Fibroblast of lung (primary cell): ENCODE results near the gene TNRC18.

Source experiments
- EZH2 ChIP-seq: IDR thresholded peaks from 2 replicates; pipeline ENCODE4 v1.5.1; 2012; ENCODE audit warnings: low read length, control low read depth, mild to moderate bottlenecking; ENCODE audit errors: missing control alignments
- TF ChIP-seq, protein P1 (sequence below), 2 donors: IDR thresholded peaks in 1 of 2; conservative IDR thresholded peaks in 1 of 2; 1 replicate in 1 of 2; 2 replicates in 1 of 2; pipeline ENCODE4 v1.5.1; 2011 to 2012; ENCODE audit warnings: low read length in 2 of 2, control low read depth in 1 of 2, inconsistent platforms in 1 of 2, low read depth in 1 of 2, mild to moderate bottlenecking in 1 of 2

GRCh38 chr7:5394264-5395105 is 29.1 kb downstream of the TNRC18 start:
- TF ChIP-seq, protein P1, sequence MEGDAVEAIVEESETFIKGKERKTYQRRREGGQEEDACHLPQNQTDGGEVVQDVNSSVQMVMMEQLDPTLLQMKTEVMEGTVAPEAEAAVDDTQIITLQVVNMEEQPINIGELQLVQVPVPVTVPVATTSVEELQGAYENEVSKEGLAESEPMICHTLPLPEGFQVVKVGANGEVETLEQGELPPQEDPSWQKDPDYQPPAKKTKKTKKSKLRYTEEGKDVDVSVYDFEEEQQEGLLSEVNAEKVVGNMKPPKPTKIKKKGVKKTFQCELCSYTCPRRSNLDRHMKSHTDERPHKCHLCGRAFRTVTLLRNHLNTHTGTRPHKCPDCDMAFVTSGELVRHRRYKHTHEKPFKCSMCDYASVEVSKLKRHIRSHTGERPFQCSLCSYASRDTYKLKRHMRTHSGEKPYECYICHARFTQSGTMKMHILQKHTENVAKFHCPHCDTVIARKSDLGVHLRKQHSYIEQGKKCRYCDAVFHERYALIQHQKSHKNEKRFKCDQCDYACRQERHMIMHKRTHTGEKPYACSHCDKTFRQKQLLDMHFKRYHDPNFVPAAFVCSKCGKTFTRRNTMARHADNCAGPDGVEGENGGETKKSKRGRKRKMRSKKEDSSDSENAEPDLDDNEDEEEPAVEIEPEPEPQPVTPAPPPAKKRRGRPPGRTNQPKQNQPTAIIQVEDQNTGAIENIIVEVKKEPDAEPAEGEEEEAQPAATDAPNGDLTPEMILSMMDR (conservative IDR thresholded peaks at IDR 0.05 in 1 of 2, IDR thresholded peaks at IDR 0.05 in 1 of 2; ENCODE audit: low read depth in 1 of 2, low read length in 2 of 2) = no peak
- TF ChIP-seq EZH2 = no peak
